GM19438 (cell line): ENCODE measurements around the gene TMED10.

Experiments used
- ATAC-seq: cut with Tn5 transposase; IDR thresholded peaks from one replicate; pipeline ENCODE4 v1.9.1; 2021; ENCODE audit warnings: low read depth; ENCODE audit not compliant: unreplicated experiment

TMED10 gene

GRCh38 chr14:75132382-75133086 is 43.9 kb downstream of the TMED10 start:
- no peak for ATAC-seq

- ATAC-seq: no peak
Observed at GRCh38 chr14:75128596-75128990, 47.8 kb downstream of the TMED10 start.

GRCh38 chr14:75127903-75128595 is 48.4 kb downstream of the TMED10 start:
- no peak for ATAC-seq

GRCh38 chr14:75127474-75127820 is 49.0 kb downstream of the TMED10 start:
- peak; percentile 4 for ATAC-seq

GRCh38 chr14:75126679-75127473 is 49.5 kb downstream of the TMED10 start, which contains the start of gene NEK9:
Gene NEK9 (minus strand): TSS chr14:75127048. CDS start chr14:75126921, 127 bp downstream.
- peak; percentile 89 for ATAC-seq

GRCh38 chr14:75126121-75126544 is 50.3 kb downstream of the TMED10 start:
- ATAC-seq: no peak

- ATAC-seq: no peak
Observed at GRCh38 chr14:75125617-75126016, 50.8 kb downstream of the TMED10 start.

- no peak for ATAC-seq
Observed at GRCh38 chr14:75123991-75124390, 52.4 kb downstream of the TMED10 start.

GRCh38 chr14:75121552-75121951 is 54.9 kb downstream of the TMED10 start:
- ATAC-seq: no peak

GRCh38 chr14:75120541-75121291 is 55.7 kb downstream of the TMED10 start:
- ATAC-seq: no peak

- no peak for ATAC-seq
Observed at GRCh38 chr14:75119056-75119455, 57.4 kb downstream of the TMED10 start.

- no peak for ATAC-seq
Observed at GRCh38 chr14:75113932-75114539, 62.4 kb downstream of the TMED10 start.

- no peak for ATAC-seq
Observed at GRCh38 chr14:75109877-75110276, 66.5 kb downstream of the TMED10 start.

GRCh38 chr14:75107186-75107585 is 69.2 kb downstream of the TMED10 start:
- ATAC-seq: no peak

- ATAC-seq: no peak
Observed at GRCh38 chr14:75101491-75101890, 74.9 kb downstream of the TMED10 start.

GRCh38 chr14:75098682-75099081 is 77.7 kb downstream of the TMED10 start:
- no peak for ATAC-seq

- no peak for ATAC-seq
Observed at GRCh38 chr14:75098212-75098611, 78.2 kb downstream of the TMED10 start.

- ATAC-seq: no peak
Observed at GRCh38 chr14:75096959-75097358, 79.5 kb downstream of the TMED10 start.

- ATAC-seq: no peak
Observed at GRCh38 chr14:75095690-75096089, 80.7 kb downstream of the TMED10 start.

GRCh38 chr14:75094896-75095295 is 81.5 kb downstream of the TMED10 start:
- ATAC-seq: no peak
